ENCODE data around the gene NDUFB7.
"Not testable (repeated sequence)": the region's sequence is repeated elsewhere in the genome, so short reads cannot be mapped to it uniquely, and the experiment has no call there.

Gene NDUFB7

DNA sequence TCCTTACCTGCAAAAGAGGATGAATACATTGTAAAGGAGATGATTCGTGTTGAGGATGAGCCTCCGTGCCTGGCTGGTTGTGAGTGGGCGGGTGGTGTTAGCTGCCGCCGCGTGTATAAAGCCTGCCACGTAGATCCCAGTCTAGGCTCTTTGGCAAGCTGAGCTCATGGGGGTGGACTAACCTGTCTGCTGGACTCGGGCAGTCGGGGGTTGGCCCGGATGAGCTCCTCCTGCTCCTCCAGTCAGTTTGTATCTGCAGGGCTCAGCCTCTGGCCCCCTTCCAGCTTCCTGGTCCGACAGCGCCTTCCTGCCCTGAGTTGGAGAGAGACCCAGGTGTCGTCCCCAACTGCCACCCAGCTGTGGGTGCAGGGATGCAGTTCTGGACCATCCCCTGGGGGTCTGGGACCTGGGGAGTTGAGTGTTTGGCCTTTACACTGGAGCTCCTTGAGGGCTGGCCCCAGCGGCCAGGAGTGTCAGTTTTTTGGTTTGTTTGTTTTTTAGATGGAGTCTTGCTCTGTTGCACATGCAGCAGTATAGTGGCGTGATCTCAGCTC is 21.6 kb downstream of the NDUFB7 start:
- ATAC-seq (no peak), DNase-seq (no peak)
- Mint-ChIP-seq H3K27ac (no peak overlapping the region), H3K4me1 (peaks cover 65% of the 10 kb centered on the region), H3K27me3 (no peaks in the 10 kb centered on the region), H3K9me3 (no peaks in the 10 kb centered on the region), H3K4me3 (no peak overlapping the region)

DNA sequence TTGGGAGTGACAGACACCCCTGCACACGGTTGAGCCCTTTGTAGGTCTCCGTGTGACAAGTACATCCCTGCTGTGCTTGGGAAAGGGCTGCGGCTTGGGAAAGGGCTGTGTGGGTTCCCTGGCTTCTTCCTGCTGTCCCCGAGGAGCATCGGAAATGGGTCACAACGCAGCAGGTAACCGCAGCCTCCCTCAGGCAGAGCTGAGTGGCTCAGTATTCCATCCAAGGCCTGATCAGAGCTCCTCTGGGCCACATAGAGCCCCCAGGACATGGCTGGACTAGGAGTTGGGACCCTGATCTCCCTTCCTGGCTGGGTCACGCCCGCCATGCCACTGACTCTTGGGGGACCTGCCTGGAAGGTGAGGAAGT is 26.2 kb downstream of the NDUFB7 start:
- DNase-seq (no peak), ATAC-seq (no peak)
- H3K4me3 Mint-ChIP-seq = no peak overlapping the region
- H3K27me3 Mint-ChIP-seq = no peaks in the 10 kb centered on the region
- no peaks in the 10 kb centered on the region for H3K9me3 Mint-ChIP-seq
- peaks cover 45% of the 10 kb centered on the region for H3K4me1 Mint-ChIP-seq
- H3K27ac Mint-ChIP-seq = peak overlapping the region in 1 of 2 donors; percentile 76

DNA sequence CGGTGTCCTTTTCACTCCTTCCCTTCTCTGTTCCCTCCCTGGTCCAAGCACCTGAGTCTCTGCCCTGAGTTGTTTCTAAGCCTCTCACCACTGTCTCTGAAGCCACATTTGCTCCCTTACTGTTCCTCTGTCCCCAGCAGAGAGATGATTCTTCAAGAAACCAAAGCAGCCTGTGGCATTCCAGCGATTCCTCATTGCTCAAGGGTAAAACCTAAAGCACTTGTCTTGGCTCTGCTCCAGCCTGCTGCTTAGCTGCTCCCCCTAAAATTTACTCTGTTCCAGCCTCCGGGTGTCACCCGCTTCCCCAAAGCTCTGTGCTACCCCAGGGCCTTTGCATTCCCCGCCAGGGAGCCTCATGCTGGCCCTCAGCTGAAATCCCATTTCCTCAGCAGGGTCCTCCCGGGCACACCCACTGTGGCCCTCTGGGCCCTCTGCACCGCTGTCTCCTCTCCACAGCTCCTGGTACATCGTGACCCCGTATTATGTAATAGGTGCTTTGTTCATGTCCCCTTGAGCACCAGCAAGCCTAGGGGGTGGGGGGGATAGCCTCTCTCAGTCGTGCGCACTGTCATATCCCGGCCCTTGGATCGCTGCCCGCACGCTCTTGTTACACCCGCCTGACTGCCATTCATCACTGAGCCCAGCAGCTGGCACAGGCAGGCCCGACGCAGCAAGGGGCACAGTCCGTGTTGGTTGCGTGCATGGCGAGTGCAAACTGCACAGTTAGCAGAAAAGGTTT is 26.7 kb downstream of the NDUFB7 start:
- DNase-seq (no peak), ATAC-seq (no peak)
- no peak overlapping the region for H3K4me3 Mint-ChIP-seq
- H3K27me3 Mint-ChIP-seq = no peaks in the 10 kb centered on the region
- no peaks in the 10 kb centered on the region for H3K9me3 Mint-ChIP-seq
- peak overlapping the region in 1 of 2 donors; percentile 76 for H3K27ac Mint-ChIP-seq
- peaks cover 40% of the 10 kb centered on the region for H3K4me1 Mint-ChIP-seq

DNA sequence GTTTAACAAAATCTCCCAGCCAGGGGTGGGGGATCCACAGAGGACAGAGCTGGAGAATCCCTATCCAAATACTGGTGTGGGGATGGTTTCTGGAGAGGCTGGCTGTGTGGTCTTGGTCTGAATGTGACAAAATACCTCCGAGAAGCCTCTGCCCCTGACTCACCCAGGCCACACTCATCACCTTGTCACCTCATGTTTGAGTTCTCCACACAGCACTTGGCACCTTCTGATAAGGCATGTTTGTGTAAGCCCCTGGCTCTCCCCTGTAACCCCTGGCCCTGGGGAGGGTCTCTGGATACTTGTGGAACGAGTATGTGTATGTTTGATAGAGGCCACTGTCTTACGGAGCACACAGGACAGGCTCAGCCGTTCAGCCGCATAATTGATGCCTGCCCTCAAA is 27.8 kb downstream of the NDUFB7 start:
- H3K4me3 Mint-ChIP-seq = no peak overlapping the region
- peaks cover 40% of the 10 kb centered on the region for H3K4me1 Mint-ChIP-seq
- no peak for ATAC-seq
- H3K9me3 Mint-ChIP-seq = no peaks in the 10 kb centered on the region
- no peak overlapping the region for H3K27ac Mint-ChIP-seq
- DNase-seq = no peak
- H3K27me3 Mint-ChIP-seq = no peaks in the 10 kb centered on the region

DNA sequence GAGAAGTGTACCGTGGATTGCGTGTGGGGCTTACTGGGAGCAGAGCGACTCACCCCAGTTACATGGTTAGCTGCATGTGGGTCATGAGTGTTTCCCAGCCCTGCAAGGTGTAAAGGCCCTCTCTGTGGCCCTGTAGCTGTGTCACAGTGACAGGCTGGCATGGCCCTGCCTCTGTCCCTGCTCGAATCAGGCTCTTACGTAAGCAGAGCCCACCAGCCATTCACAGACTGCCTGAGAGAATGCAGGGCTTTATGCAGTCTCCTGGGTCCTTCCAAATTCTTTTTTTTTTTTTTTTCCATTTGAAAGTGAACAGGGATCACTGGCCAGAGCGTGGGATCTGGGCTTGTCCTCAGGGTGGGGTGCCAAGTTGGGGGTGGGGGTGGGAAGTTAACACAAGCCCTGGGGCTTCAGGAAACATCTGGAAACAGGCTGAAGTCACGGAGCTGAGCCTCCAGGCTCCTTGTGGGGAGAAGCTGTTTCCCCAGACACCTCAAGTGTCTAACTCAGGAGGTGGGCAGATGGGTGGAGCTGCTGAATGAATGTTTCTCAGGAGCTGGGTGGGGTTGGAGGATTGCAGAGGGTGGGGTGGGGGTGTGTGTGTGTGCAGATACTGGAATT is 29.0 kb downstream of the NDUFB7 start:
- Mint-ChIP-seq H3K9me3 (no peaks in the 10 kb centered on the region), H3K4me3 (no peak overlapping the region), H3K27me3 (no peaks in the 10 kb centered on the region), H3K4me1 (peaks cover 40% of the 10 kb centered on the region), H3K27ac (no peak overlapping the region)
- ATAC-seq (no peak), DNase-seq (no peak)

DNA sequence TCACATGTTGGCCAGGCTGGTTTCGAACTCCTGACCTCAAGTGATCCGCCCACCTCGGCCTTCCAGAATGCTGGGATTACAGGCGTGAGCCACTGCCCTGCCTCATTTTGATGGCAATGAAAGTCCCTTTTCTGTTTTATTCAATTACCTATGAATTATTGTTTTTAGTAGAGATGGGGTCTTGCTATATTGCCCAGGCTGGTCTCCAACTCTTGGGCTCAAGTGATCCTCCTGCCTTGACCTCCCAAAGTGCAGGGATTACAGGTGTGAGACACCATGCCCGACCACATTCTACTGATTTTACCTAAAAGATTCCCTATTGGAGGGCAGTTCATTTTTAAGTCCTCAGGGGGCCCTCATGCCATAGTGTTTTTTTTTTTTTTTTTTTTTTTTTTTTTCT is 29.9 kb downstream of the NDUFB7 start:
- H3K4me1 Mint-ChIP-seq = peaks cover 41% of the 10 kb centered on the region
- H3K9me3 Mint-ChIP-seq, DNase-seq, H3K27me3 Mint-ChIP-seq, H3K4me3 Mint-ChIP-seq, H3K27ac Mint-ChIP-seq, ATAC-seq: not testable (repeated sequence)

DNA sequence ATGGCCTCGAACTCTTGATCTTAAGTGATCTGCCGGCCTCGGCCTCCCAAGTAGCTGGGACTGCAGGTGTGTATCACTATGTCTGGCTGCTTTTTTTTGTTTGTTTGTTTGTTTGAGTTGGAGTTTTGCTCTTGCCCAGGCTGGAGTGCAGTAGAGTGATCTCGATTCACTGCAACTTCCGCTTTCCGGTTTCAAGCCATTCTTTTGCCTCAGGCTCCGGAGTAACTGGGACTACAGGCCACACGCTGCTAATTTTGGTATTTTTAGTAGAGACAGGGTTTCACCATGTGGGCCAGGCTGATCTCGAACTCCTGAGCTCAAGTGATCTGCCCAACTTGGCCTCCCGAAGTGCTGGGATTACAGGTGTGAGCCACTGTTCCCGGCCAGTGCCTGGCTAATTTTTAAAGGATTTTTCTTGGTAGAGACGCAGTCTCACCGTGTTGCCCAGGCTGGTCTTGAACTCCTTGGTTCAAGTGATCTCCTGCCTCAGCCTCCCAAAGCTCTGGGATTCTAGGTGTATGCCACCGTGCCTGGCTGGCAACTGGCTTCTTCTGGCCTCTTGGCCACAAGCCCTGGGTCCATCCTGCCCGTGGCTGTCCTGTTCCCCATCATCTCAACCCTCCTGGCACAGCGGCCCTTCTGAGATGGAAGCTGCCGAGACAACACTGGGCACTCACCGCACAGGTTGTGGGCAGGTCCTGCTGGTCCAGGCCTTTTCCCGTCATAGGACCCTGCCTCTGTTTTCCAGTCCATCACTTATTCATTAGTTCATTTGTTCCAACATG is 30.9 kb downstream of the NDUFB7 start:
- no peaks in the 10 kb centered on the region for H3K27me3 Mint-ChIP-seq
- ATAC-seq (no peak), DNase-seq (no peak)
- H3K4me3 Mint-ChIP-seq = no peak overlapping the region
- peaks cover 48% of the 10 kb centered on the region for H3K4me1 Mint-ChIP-seq
- H3K9me3 Mint-ChIP-seq = no peaks in the 10 kb centered on the region
- H3K27ac Mint-ChIP-seq = no peak overlapping the region

DNA sequence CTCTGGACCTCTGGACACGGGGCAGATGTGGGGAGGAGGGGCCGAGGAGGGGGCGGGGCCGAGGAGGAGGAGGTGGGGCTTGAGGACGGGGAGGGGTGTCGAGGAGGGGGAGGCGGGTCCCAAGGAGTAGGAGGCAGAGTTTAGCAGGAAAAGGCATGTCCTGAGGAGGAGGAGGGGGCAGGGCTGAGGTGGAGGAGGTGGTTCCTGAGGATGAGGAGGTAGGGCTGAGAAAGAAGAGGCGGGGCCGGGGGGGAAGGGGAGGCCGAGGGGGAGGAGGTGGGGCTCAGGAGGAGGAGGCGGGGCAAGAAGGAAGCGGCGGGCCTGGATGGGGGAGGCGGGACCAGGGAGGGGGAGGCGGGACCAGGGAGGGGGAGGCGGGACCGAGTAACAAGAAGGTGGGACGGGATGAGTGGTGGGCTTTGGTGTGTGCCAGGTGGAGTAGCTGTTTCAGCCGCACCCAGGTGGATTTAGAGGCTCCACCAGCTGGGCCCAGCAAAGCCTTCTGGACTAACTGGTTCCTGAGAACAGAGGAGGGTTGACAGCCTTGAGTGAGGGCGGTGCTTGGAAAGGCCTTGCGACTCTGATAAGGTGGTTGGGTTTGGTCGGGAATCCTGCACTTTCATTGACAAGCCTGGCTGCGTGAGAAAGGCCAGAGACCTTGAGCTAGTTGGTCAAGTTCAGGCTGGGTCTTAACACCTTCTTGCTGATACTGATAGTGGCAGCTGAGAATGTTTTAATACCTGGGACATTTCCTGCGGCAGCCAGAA is 34.8 kb downstream of the NDUFB7 start:
- H3K4me3 Mint-ChIP-seq = no peak overlapping the region
- H3K9me3 Mint-ChIP-seq = no peaks in the 10 kb centered on the region
- peaks cover 37% of the 10 kb centered on the region for H3K4me1 Mint-ChIP-seq
- ATAC-seq = peak; percentile 68
- no peaks in the 10 kb centered on the region for H3K27me3 Mint-ChIP-seq
- peak in 1 of 2 donors; percentile 43 for DNase-seq
- H3K27ac Mint-ChIP-seq = no peak overlapping the region

DNA sequence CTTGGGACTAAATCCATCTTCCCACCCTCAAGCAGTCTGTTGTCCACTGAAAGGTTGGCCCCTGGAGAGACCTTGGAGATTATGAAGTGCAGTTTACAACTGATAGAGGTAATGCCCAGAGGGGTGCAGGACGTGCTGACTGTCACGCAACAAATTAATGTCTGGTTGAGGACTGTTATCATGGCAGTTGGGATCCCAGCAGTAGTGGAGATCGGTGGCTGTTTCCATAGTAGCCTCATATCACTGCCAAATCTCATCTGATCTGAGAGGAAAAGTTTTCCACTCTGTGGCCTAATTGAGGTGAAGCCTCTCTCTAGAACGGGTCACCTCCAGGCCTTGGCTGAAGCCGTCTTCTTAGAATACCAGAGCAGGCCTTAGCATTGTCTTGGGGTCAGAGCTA is 38.4 kb downstream of the NDUFB7 start:
- no peak overlapping the region for H3K27ac Mint-ChIP-seq
- DNase-seq (no peak), ATAC-seq (no peak)
- H3K9me3 Mint-ChIP-seq = no peaks in the 10 kb centered on the region
- H3K27me3 Mint-ChIP-seq = no peaks in the 10 kb centered on the region
- no peak overlapping the region for H3K4me3 Mint-ChIP-seq
- peaks cover 46% of the 10 kb centered on the region for H3K4me1 Mint-ChIP-seq

DNA sequence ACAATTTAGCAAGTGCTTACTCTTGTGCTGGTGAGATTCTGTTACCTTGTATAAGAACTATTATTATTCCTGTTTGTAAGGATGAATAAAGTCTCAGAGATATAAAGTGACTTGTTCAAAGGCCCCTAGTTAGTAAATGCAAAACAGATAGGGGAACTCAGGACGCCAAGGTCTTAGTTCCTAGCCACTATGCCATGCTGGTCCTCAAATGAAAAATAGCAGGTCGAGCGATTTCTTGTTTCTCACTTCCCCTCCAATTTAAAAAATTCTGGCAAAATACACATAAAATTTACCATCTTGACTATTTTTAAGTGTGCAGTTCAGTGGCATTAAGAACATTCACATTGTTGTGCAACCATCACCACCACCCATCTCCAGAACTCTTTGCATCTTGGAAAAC is 41.4 kb downstream of the NDUFB7 start:
- no peaks in the 10 kb centered on the region for H3K9me3 Mint-ChIP-seq
- H3K4me3 Mint-ChIP-seq = peak overlapping the region; percentile 59 to 94
- DNase-seq (no peak), ATAC-seq (no peak)
- peaks cover 36% of the 10 kb centered on the region for H3K4me1 Mint-ChIP-seq
- no peaks in the 10 kb centered on the region for H3K27me3 Mint-ChIP-seq
- H3K27ac Mint-ChIP-seq = peak overlapping the region in 1 of 2 donors; percentile 42

DNA sequence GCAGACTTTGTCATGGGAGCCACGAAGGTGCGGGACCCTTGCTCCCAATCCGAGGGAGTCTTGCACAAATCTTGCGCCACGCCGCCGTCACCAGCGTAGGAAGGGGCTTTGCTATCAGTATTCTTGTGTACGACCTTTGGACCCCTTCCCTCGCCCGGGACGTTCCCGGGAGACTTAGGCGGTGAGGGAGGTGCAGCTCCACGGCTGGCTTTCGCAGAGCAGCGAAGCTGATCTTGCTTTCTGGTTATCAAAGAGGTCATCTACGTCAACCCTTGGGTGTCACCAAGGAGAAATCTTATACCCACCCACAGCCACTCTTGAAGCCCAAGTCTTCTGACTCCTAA is 41.9 kb downstream of the NDUFB7 start:
- Mint-ChIP-seq H3K27ac (peak overlapping the region; percentile 92 to 97), H3K4me1 (peaks cover 36% of the 10 kb centered on the region), H3K27me3 (no peaks in the 10 kb centered on the region), H3K4me3 (peak overlapping the region; percentile 94 to 100), H3K9me3 (no peaks in the 10 kb centered on the region)
- DNase-seq = no peak
- no peak for ATAC-seq

DNA sequence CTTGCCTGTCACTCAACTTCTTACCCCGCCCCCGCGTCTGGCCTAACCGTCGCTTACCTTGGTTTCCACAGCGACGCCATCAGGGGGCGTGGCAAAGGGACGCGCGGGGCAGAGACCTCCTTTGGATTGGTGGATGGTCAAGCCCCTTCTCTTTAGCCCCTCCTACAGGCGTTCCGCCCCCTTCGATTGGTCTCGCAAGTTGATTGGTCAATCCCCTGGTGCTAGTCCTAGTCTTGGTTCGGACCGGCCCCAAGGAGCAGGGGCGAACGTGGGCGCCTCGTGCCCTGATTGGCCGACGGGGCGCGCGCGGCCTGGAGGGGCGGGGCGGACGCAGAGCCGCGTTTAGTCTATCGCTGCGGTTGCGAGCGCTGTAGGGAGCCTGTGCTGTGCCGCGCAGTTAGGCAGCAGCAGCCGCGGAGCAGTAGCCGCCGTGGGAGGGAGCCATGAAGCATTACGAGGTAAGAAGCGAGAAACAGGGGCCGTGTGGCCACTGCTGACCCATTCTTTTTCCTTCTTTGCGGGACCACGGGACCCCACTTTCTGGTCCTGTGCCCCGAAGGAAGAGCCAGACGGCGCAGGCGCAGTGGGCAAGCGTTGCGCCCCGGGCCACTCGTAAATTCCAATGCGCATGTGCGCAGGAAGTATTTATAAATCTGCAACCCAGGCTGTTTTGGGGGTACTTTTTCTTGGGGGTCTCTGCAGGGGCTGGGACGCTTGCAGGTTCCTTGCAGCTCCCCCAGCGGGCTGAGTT is 42.4 kb downstream of the NDUFB7 start, which contains the start of gene TECR:
Gene TECR, plus strand, starts transcription at position 341 of the 751 bp plus-strand sequence. Its CDS starts 103 bp downstream, at position 444.
- peak within 1 kb of the TSS; percentile 96 to 97 for H3K27ac Mint-ChIP-seq
- DNase-seq (peak; percentile 100), ATAC-seq (peak; percentile 97)
- H3K27me3 Mint-ChIP-seq = no peaks in the 10 kb centered on the region
- peaks cover 36% of the 10 kb centered on the region for H3K4me1 Mint-ChIP-seq
- peak within 1 kb of the TSS; percentile 94 to 100 for H3K4me3 Mint-ChIP-seq
- H3K9me3 Mint-ChIP-seq = no peaks in the 10 kb centered on the region

DNA sequence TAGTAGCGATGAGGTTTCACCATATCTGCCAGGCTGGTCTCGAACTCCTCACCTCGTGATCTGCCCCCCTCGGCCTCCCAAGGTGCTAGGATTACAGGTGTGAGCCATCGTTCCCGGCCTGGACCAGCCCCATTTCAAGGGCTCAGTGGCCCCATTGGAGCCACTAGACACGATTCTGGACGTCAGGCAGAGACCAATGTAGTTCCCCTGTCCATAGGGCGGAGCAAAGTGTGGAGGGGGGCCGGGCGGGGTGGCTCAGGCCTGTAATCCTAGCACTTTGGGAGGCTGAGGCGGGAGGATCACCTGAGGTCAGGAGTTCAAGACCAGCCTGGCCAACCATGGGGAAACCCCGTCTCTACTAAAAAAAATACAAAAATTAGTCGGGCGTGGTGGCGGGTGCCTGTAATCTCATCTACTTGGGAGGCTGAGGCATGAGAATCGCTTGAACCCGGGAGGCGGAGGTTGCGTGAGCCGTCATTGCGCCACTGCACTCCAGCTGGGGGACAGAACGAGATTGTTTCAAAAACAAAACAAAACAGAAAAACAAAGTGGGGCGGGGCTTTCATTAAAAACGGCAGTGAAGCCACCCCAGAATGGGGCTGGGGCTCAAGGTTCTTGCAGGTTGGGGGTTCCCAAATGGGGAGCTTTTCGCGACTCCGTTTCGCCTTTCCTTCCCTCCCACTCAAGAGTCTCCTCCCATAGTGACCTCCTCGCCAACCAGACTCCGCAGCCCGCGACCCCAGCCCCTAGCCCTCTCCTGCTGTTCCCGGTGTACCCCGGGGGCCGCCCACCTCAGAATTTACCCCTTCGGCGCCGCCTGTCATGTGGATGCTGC is 43.2 kb downstream of the NDUFB7 start:
- Mint-ChIP-seq H3K9me3 (no peaks in the 10 kb centered on the region), H3K27me3 (no peaks in the 10 kb centered on the region), H3K27ac (peak overlapping the region; percentile 96), H3K4me1 (peaks cover 38% of the 10 kb centered on the region), H3K4me3 (peak overlapping the region; percentile 94 to 100)
- ATAC-seq (no peak), DNase-seq (no peak)

DNA sequence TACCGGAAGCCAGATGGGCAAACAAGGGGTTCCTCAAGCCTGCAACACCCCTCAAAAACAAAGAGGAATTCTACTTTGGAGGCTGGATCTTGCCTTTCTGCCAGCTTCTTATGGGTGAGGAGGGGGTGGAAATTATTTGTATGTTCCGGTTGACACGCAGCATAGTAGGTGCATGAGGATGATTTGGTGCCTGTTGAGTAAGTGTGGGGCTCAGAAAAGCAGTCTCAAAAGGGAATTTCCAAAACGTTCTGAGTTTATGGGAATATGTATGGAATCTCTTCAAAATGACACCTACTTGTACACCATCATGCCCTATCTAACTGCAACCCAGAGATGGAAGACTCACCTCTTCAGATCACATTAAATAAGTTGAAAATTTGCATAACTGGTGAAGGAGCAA is 45.4 kb downstream of the NDUFB7 start:
- Mint-ChIP-seq H3K4me3 (no peak overlapping the region), H3K27ac (no peak overlapping the region), H3K27me3 (no peaks in the 10 kb centered on the region), H3K9me3 (no peaks in the 10 kb centered on the region), H3K4me1 (peaks cover 53% of the 10 kb centered on the region)
- DNase-seq = no peak
- ATAC-seq = no peak
